GM23338 (cell line): Measurements from ENCODE around the gene SORBS2. TPM values are rescaled to one million over a fixed set of nuclear protein-coding genes. Genes with fewer than 3 reads are reported as not detected.

Source experiments
- ATAC-seq: fragments of 200-7000 bp; cut with Tn5 transposase; 3 replicates; pipeline ENCODE4 v1.9.1; 2020
- DNase-seq: peaks from one replicate; pipeline ENCODE4 v3.0.0-alpha.2; 2015; ENCODE audit warnings: low spot score
- H2AFZ ChIP-seq: fragments of 200-600 bp; sonication (generic); 2 replicates; pipeline ENCODE4 v1.8.0; 2016; ENCODE audit warnings: antibody characterized with exemption, mild to moderate bottlenecking, moderate library complexity
- H3F3A ChIP-seq: fragments of 200-600 bp; sonication (generic); replicated peaks from 2 replicates; pipeline ENCODE4 v1.8.0; 2017; ENCODE audit warnings: antibody characterized with exemption, mixed run types, low read depth
- H3K27ac ChIP-seq: fragments of 200-600 bp; sonication (generic); 2 replicates; pipeline ENCODE4 v1.6.1; 2016; ENCODE audit warnings: low read depth
- H3K27me3 ChIP-seq: fragments of 200-600 bp; sonication (generic); 2 replicates; pipeline ENCODE4 v1.8.0; 2016; ENCODE audit warnings: mild to moderate bottlenecking, mixed run types, moderate library complexity; ENCODE audit not compliant: insufficient read depth
- H3K36me3 ChIP-seq: fragments of 200-600 bp; sonication (generic); 2 replicates; pipeline ENCODE4 v1.8.0; 2016; ENCODE audit warnings: mild to moderate bottlenecking; ENCODE audit not compliant: insufficient read depth
- H3K4me1 ChIP-seq: fragments of 200-600 bp; sonication (generic); 2 replicates; pipeline ENCODE4 v1.8.0; 2016; ENCODE audit warnings: mild to moderate bottlenecking, moderate library complexity; ENCODE audit not compliant: insufficient read depth
- H3K4me2 ChIP-seq: fragments of 200-600 bp; sonication (generic); 2 replicates; pipeline ENCODE4 v1.7.1; 2017; ENCODE audit warnings: mixed run types
- H3K4me3 ChIP-seq: fragments of 200-600 bp; sonication (generic); 2 replicates; pipeline ENCODE4 v1.6.1; 2016; ENCODE audit warnings: mixed run types
- H3K79me2 ChIP-seq: fragments of 200-600 bp; sonication (generic); replicated peaks from 2 replicates; pipeline ENCODE4 v1.8.0; 2017; ENCODE audit warnings: mild to moderate bottlenecking; ENCODE audit not compliant: insufficient read depth
- H3K9me2 ChIP-seq: fragments of 200-600 bp; sonication (generic); 2 replicates; pipeline ENCODE4 v1.8.0; 2017; ENCODE audit not compliant: insufficient read depth
- H4K20me1 ChIP-seq: fragments of 200-600 bp; sonication (generic); replicated peaks from 2 replicates; pipeline ENCODE4 v1.8.0; 2017; ENCODE audit warnings: mild to moderate bottlenecking; ENCODE audit not compliant: insufficient read depth
- H3K27ac Mint-ChIP-seq: 2 replicates; pipeline ENCODE4 v1.8.0; 2020; ENCODE audit warnings: inconsistent platforms, mild to moderate bottlenecking, moderate library complexity, mixed read lengths
- H3K27me3 Mint-ChIP-seq: 3 replicates; pipeline ENCODE4 v1.8.0; 2022; ENCODE audit warnings: low read depth, mild to moderate bottlenecking, moderate library complexity, mixed read lengths, inconsistent platforms; ENCODE audit not compliant: insufficient read depth, poor library complexity
- H3K36me3 Mint-ChIP-seq: 3 replicates; pipeline ENCODE4 v1.8.0; 2021; ENCODE audit warnings: low read depth, mild to moderate bottlenecking, inconsistent platforms, moderate library complexity, mixed read lengths
- H3K4me1 Mint-ChIP-seq: 3 replicates; pipeline ENCODE4 v1.8.0; 2020; ENCODE audit warnings: mild to moderate bottlenecking, inconsistent platforms, mixed read lengths
- H3K4me3 Mint-ChIP-seq: 3 replicates; pipeline ENCODE4 v1.8.0; 2021; ENCODE audit warnings: moderate library complexity, mild to moderate bottlenecking, inconsistent platforms, mixed read lengths
- H3K9me3 Mint-ChIP-seq: 3 replicates; pipeline ENCODE4 v1.8.0; 2020; ENCODE audit warnings: moderate library complexity, mild to moderate bottlenecking, inconsistent platforms, mixed read lengths
- EZH2phosphoT487 ChIP-seq: fragments of 200-600 bp; sonication (generic); IDR thresholded peaks from one replicate; pipeline ENCODE4 v1.8.1; 2018; ENCODE audit warnings: antibody characterized with exemption; ENCODE audit not compliant: unreplicated experiment
- NANOG ChIP-seq: IDR thresholded peaks from 2 replicates; pipeline ENCODE4 v1.6.1; 2016; ENCODE audit warnings: antibody characterized with exemption, borderline replicate concordance
- POLR2AphosphoS5 ChIP-seq: IDR thresholded peaks from 2 replicates; pipeline ENCODE4 v1.6.1; 2016; ENCODE audit warnings: antibody characterized with exemption, low read depth
- STAT1 ChIP-seq: IDR thresholded peaks from one replicate; pipeline ENCODE4 v1.6.1; 2016; ENCODE audit warnings: antibody characterized with exemption; ENCODE audit not compliant: unreplicated experiment
- ZNF114 ChIP-seq: fragments of 250-450 bp; sonication (Bioruptor Pico); IDR thresholded peaks from 2 replicates; pipeline ENCODE4 v1.5.0; 2020; ENCODE audit warnings: mild to moderate bottlenecking, moderate library complexity
- polyA plus RNA-seq: library from polyadenylated mRNA; unstranded; fragments of >200 nt; fragmentation: Nextera tagmentation; extraction: Ambion mirVana; gene quantifications from 2 replicates; pipeline ENCODE4 v1.2.1, GENCODE V29; 2016
- total RNA-seq: library from RNA; depleted of rRNA; stranded (reverse); fragments of >200 nt; shearing (Covaris generic); gene quantifications from 2 replicates; pipeline ENCODE4 v1.2.3, GENCODE V29; 2014
- TF ChIP-seq, protein P1 (sequence below): IDR thresholded peaks from one replicate; pipeline ENCODE4 v1.6.1; 2018; ENCODE audit warnings: antibody characterized with exemption; ENCODE audit not compliant: unreplicated experiment
- TF ChIP-seq, protein P2 (sequence below), 2 experiments: fragments of 200-600 bp in 1 of 2; sonication (generic) in 1 of 2; conservative IDR thresholded peaks; 2 replicates each; pipeline versions ENCODE4 v1.5.1 to v1.6.1; 2016 to 2017; ENCODE audit warnings: antibody characterized with exemption in 2 of 2, low read depth in 2 of 2, mild to moderate bottlenecking in 2 of 2, moderate library complexity in 1 of 2
- TF ChIP-seq, protein P3 (sequence below): IDR thresholded peaks from 2 replicates; pipeline ENCODE4 v1.6.1; 2016; ENCODE audit warnings: antibody characterized with exemption
- TF ChIP-seq, protein P4 (sequence below): fragments of 250-450 bp; sonication (Bioruptor Pico); IDR thresholded peaks from 2 replicates; pipeline ENCODE4 v1.5.0; 2020; ENCODE audit warnings: mild to moderate bottlenecking, moderate library complexity

SORBS2 gene
- total and polyA plus RNA-seq, 2 experiments from 2014 or later: 17.8 to 27.6 TPM

DNA sequence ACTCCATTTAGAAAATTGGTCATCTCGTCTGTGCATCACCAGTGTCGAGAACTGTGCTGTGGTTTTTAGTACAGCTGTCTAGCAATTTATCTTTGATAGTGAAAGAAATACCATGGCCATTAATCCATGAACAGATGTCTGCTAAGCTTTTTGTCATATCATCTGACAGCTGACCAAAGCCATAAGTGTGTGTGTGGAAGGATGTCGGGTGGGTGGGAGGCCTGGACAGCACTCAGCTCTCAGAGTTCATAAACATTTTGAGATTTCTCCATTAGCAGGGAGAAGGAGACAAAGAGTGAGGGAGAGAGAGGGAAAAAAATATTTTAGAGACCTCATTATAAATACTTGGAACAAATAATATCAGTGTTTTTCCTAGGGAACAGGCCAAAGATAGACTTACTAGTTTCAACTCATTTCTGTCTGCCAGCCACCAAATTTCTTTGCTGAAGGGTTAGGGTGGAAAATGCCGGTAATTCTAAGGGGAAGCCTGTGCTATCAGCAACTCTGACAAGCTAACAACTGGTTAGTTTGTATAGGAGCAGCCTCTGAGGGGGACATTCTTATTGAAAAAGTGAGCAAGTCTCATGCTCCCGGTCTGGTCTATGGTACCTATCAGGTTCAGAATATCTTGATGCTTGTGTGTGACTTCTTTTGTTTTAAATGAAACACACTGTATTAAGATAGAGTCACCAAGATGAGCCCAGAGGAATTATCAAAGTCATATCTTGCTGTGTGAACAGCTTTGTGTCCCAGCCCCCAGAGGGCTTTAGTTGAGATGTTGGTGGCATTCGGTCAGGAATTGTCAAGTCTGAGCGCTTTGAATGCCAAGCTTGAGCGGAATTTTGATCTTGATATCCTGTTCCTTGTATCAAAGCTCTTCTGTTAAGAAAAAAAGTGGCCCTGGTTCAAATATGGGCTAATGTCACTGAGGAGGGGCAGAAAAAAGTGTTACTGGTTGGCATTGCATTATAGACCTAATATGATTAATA lies 234.7 kb downstream of the SORBS2 start:
- H3K79me2 ChIP-seq: no peaks in the 10 kb centered on the region
- ATAC-seq: no peak
- Mint-ChIP-seq H3K27me3 (peaks cover 9% of the 10 kb centered on the region), H3K27ac (no peak overlapping the region), H3K4me3 (no peak overlapping the region), H3K36me3 (no peaks in the 10 kb centered on the region), H3K9me3 (no peaks in the 10 kb centered on the region; the same call in 2 of the 3 replicates), H3K4me1 (peaks cover 9% of the 10 kb centered on the region)
- H3K4me3 ChIP-seq: no peak overlapping the region
- H3K9me2 ChIP-seq: no peaks in the 10 kb centered on the region
- H3K4me2 ChIP-seq: no peak overlapping the region
- no peaks in the 10 kb centered on the region for H3K36me3 ChIP-seq
- H4K20me1 ChIP-seq: no peaks in the 10 kb centered on the region
- no peaks in the 10 kb centered on the region for H3K27me3 ChIP-seq
- TF ChIP-seq, protein P1, sequence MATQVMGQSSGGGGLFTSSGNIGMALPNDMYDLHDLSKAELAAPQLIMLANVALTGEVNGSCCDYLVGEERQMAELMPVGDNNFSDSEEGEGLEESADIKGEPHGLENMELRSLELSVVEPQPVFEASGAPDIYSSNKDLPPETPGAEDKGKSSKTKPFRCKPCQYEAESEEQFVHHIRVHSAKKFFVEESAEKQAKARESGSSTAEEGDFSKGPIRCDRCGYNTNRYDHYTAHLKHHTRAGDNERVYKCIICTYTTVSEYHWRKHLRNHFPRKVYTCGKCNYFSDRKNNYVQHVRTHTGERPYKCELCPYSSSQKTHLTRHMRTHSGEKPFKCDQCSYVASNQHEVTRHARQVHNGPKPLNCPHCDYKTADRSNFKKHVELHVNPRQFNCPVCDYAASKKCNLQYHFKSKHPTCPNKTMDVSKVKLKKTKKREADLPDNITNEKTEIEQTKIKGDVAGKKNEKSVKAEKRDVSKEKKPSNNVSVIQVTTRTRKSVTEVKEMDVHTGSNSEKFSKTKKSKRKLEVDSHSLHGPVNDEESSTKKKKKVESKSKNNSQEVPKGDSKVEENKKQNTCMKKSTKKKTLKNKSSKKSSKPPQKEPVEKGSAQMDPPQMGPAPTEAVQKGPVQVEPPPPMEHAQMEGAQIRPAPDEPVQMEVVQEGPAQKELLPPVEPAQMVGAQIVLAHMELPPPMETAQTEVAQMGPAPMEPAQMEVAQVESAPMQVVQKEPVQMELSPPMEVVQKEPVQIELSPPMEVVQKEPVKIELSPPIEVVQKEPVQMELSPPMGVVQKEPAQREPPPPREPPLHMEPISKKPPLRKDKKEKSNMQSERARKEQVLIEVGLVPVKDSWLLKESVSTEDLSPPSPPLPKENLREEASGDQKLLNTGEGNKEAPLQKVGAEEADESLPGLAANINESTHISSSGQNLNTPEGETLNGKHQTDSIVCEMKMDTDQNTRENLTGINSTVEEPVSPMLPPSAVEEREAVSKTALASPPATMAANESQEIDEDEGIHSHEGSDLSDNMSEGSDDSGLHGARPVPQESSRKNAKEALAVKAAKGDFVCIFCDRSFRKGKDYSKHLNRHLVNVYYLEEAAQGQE: no peak
- TF ChIP-seq STAT1 (no peak), EZH2phosphoT487 (no peak), ZNF114 (CRISPR knock-in tag) (no peak), POLR2AphosphoS5 (no peak), NANOG (no peak)
- TF ChIP-seq, protein P2, sequence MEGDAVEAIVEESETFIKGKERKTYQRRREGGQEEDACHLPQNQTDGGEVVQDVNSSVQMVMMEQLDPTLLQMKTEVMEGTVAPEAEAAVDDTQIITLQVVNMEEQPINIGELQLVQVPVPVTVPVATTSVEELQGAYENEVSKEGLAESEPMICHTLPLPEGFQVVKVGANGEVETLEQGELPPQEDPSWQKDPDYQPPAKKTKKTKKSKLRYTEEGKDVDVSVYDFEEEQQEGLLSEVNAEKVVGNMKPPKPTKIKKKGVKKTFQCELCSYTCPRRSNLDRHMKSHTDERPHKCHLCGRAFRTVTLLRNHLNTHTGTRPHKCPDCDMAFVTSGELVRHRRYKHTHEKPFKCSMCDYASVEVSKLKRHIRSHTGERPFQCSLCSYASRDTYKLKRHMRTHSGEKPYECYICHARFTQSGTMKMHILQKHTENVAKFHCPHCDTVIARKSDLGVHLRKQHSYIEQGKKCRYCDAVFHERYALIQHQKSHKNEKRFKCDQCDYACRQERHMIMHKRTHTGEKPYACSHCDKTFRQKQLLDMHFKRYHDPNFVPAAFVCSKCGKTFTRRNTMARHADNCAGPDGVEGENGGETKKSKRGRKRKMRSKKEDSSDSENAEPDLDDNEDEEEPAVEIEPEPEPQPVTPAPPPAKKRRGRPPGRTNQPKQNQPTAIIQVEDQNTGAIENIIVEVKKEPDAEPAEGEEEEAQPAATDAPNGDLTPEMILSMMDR (conservative IDR thresholded peaks at IDR 0.05; ENCODE audit: low read depth in 2 of 2): no peak
- TF ChIP-seq, protein P3, sequence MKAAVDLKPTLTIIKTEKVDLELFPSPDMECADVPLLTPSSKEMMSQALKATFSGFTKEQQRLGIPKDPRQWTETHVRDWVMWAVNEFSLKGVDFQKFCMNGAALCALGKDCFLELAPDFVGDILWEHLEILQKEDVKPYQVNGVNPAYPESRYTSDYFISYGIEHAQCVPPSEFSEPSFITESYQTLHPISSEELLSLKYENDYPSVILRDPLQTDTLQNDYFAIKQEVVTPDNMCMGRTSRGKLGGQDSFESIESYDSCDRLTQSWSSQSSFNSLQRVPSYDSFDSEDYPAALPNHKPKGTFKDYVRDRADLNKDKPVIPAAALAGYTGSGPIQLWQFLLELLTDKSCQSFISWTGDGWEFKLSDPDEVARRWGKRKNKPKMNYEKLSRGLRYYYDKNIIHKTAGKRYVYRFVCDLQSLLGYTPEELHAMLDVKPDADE: no peak
- TF ChIP-seq, protein P4, sequence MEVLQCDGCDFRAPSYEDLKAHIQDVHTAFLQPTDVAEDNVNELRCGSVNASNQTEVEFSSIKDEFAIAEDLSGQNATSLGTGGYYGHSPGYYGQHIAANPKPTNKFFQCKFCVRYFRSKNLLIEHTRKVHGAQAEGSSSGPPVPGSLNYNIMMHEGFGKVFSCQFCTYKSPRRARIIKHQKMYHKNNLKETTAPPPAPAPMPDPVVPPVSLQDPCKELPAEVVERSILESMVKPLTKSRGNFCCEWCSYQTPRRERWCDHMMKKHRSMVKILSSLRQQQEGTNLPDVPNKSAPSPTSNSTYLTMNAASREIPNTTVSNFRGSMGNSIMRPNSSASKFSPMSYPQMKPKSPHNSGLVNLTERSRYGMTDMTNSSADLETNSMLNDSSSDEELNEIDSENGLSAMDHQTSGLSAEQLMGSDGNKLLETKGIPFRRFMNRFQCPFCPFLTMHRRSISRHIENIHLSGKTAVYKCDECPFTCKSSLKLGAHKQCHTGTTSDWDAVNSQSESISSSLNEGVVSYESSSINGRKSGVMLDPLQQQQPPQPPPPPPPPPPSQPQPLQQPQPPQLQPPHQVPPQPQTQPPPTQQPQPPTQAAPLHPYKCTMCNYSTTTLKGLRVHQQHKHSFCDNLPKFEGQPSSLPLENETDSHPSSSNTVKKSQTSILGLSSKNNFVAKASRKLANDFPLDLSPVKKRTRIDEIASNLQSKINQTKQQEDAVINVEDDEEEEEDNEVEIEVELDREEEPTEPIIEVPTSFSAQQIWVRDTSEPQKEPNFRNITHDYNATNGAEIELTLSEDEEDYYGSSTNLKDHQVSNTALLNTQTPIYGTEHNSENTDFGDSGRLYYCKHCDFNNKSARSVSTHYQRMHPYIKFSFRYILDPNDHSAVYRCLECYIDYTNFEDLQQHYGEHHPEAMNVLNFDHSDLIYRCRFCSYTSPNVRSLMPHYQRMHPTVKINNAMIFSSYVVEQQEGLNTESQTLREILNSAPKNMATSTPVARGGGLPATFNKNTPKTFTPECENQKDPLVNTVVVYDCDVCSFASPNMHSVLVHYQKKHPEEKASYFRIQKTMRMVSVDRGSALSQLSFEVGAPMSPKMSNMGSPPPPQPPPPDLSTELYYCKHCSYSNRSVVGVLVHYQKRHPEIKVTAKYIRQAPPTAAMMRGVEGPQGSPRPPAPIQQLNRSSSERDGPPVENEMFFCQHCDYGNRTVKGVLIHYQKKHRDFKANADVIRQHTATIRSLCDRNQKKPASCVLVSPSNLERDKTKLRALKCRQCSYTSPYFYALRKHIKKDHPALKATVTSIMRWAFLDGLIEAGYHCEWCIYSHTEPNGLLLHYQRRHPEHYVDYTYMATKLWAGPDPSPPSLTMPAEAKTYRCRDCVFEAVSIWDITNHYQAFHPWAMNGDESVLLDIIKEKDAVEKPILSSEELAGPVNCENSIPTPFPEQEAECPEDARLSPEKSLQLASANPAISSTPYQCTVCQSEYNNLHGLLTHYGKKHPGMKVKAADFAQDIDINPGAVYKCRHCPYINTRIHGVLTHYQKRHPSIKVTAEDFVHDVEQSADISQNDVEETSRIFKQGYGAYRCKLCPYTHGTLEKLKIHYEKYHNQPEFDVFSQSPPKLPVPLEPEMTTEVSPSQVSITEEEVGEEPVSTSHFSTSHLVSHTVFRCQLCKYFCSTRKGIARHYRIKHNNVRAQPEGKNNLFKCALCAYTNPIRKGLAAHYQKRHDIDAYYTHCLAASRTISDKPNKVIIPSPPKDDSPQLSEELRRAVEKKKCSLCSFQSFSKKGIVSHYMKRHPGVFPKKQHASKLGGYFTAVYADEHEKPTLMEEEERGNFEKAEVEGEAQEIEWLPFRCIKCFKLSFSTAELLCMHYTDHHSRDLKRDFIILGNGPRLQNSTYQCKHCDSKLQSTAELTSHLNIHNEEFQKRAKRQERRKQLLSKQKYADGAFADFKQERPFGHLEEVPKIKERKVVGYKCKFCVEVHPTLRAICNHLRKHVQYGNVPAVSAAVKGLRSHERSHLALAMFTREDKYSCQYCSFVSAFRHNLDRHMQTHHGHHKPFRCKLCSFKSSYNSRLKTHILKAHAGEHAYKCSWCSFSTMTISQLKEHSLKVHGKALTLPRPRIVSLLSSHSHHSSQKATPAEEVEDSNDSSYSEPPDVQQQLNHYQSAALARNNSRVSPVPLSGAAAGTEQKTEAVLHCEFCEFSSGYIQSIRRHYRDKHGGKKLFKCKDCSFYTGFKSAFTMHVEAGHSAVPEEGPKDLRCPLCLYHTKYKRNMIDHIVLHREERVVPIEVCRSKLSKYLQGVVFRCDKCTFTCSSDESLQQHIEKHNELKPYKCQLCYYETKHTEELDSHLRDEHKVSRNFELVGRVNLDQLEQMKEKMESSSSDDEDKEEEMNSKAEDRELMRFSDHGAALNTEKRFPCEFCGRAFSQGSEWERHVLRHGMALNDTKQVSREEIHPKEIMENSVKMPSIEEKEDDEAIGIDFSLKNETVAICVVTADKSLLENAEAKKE: no peak
- DNase-seq: no peak
- H2AFZ ChIP-seq: peak overlapping the region; percentile 65
- no peak overlapping the region for H3K27ac ChIP-seq
- no peaks in the 10 kb centered on the region; the same call in 1 of the 2 replicates for H3K4me1 ChIP-seq
- no peaks in the 10 kb centered on the region for H3F3A ChIP-seq
